PC-9 (cell line): ENCODE measurements around the gene CDH13.

ENCODE experiments used
- CTCF ChIP-seq: fragments of 200-600 bp; sonication (generic); conservative IDR thresholded peaks from 2 replicates; pipeline ENCODE4 v1.6.1; 2017; ENCODE audit warnings: mixed run types, antibody characterized with exemption, mild to moderate bottlenecking, moderate library complexity
- EZH2 ChIP-seq: fragments of 200-600 bp; sonication (generic); IDR thresholded peaks from 2 replicates; pipeline ENCODE4 v1.8.0; 2017; ENCODE audit warnings: antibody characterized with exemption, low read depth

GRCh38 chr16:82594114-82594513 lies 32.7 kb upstream of the CDH13 start:
- no peak for TF ChIP-seq CTCF
- no peak for TF ChIP-seq EZH2
